ENCODE results near the gene KRT76.

Gene KRT76

GRCh38 chr12:52776913-52777395 lies at the start of gene KRT76:
KRT76 (minus strand) TSS chr12:52777345; CDS start chr12:52777291, 54 bp downstream.
- DNase-seq = no peak

GRCh38 chr12:52825961-52826360 lies 48.8 kb upstream of the KRT76 start:
- DNase-seq = no peak

GRCh38 chr12:52824741-52825410 lies 47.7 kb upstream of the KRT76 start:
- DNase-seq = no peak

GRCh38 chr12:52823761-52824450 lies 46.8 kb upstream of the KRT76 start:
- DNase-seq = no peak

- DNase-seq = no peak
Measured at GRCh38 chr12:52822771-52823510, 45.8 kb upstream of the KRT76 start.

GRCh38 chr12:52821826-52822660 lies 44.9 kb upstream of the KRT76 start:
- no peak for DNase-seq

- DNase-seq = no peak
Measured at GRCh38 chr12:52821071-52821730, 44.1 kb upstream of the KRT76 start.

- DNase-seq = no peak
Measured at GRCh38 chr12:52820521-52820920, 43.4 kb upstream of the KRT76 start.

GRCh38 chr12:52819731-52820510 lies 42.8 kb upstream of the KRT76 start:
- no peak for DNase-seq

GRCh38 chr12:52818887-52819420 lies 41.8 kb upstream of the KRT76 start:
- DNase-seq = no peak

GRCh38 chr12:52818388-52818787 lies 41.2 kb upstream of the KRT76 start:
- no peak for DNase-seq

GRCh38 chr12:52817699-52818238 lies 40.6 kb upstream of the KRT76 start:
- DNase-seq = no peak

GRCh38 chr12:52817003-52817698 lies 40.0 kb upstream of the KRT76 start:
- DNase-seq = no peak

- DNase-seq = no peak
Measured at GRCh38 chr12:52815676-52816588, 38.8 kb upstream of the KRT76 start.

GRCh38 chr12:52815161-52815560 lies 38.0 kb upstream of the KRT76 start:
- no peak for DNase-seq

GRCh38 chr12:52814710-52815155 lies 37.6 kb upstream of the KRT76 start:
- no peak for DNase-seq

- DNase-seq = no peak
Measured at GRCh38 chr12:52813885-52814709, 37.0 kb upstream of the KRT76 start, which contains the start of gene KRT4. KRT4 (minus strand) TSS chr12:52814116; CDS start chr12:52814058, 58 bp downstream.

All from Kasumi-1 (cell line).